SK-N-MC (cell line): ENCODE data around the gene PPP2CA.

Source experiments
- EZH2 ChIP-seq: fragments of 200-600 bp; sonication (generic); IDR thresholded peaks from one replicate; pipeline ENCODE4 v1.6.1; 2017; ENCODE audit warnings: antibody characterized with exemption
- FOXP2 ChIP-seq: optimal IDR thresholded peaks from 2 replicates; pipeline ENCODE3; 2011; ENCODE audit warnings: mild to moderate bottlenecking, moderate library complexity; ENCODE audit not compliant: insufficient read depth; ENCODE audit errors: extremely low read length, control extremely low read depth
- POLR2AphosphoS5 ChIP-seq: IDR thresholded peaks from 2 replicates; pipeline ENCODE4 v1.6.1; 2012; ENCODE audit warnings: mild to moderate bottlenecking, low read depth, low read length, borderline replicate concordance

DNA sequence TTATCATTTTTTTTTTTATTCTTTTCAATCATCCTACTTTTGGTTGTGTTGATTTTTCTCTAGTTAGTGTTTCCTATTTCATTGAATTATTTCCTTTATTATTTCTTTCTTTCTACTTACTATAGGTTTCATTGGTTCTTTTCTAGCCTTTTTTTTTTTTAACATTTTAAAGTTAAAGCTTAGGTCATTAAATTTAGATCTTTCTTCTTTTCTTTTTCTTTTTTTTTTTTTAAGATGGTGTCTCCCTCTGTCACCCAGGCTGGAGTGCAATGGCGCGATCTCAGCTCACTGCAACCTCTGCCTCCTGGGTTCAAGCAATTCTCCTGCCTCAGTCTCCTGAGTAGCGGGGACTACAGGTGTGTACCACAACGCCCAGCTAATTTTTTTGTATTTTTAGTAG, 43.0 kb upstream of the PPP2CA start:
- TF ChIP-seq EZH2: no peak
- TF ChIP-seq FOXP2: no peak
- TF ChIP-seq POLR2AphosphoS5: no peak
